OCI-LY1 (cell line): ENCODE data around the gene DTHD1.

ENCODE experiments used
- EZH2 ChIP-seq: fragments of 200-600 bp; sonication (generic), shearing (Covaris generic); IDR thresholded peaks from 2 replicates; pipeline ENCODE4 v1.8.0; 2017; ENCODE audit warnings: borderline replicate concordance, mixed run types, mild to moderate bottlenecking, antibody characterized with exemption, low read length, moderate library complexity, mixed read lengths
- TF ChIP-seq, protein P1 (sequence below): fragments of 200-600 bp; sonication (generic), shearing (Covaris generic); IDR thresholded peaks from 2 replicates; pipeline ENCODE4 v1.5.1; 2017; ENCODE audit warnings: mild to moderate bottlenecking, antibody characterized with exemption, low read length, moderate library complexity, mixed read lengths

DNA sequence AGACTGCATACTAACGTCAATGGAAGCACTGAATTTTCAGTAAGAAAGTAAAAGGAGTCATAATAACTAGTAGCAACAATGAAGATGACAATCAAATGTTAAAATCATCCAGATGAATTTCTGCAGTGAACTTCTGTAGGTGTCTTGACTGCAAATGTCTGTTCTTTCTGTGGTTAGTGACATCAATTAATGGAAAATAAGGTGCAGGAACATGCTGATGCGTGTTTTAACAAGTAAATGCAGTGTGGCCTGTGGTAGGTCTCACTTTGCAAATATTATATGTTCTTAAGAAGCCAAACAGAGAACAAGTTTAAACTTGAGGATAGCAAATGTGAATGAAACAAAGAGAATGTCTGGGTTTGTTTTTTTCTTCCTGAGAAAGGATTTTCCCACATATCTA lies 2.6 kb upstream of the DTHD1 start:
- TF ChIP-seq, protein P1, sequence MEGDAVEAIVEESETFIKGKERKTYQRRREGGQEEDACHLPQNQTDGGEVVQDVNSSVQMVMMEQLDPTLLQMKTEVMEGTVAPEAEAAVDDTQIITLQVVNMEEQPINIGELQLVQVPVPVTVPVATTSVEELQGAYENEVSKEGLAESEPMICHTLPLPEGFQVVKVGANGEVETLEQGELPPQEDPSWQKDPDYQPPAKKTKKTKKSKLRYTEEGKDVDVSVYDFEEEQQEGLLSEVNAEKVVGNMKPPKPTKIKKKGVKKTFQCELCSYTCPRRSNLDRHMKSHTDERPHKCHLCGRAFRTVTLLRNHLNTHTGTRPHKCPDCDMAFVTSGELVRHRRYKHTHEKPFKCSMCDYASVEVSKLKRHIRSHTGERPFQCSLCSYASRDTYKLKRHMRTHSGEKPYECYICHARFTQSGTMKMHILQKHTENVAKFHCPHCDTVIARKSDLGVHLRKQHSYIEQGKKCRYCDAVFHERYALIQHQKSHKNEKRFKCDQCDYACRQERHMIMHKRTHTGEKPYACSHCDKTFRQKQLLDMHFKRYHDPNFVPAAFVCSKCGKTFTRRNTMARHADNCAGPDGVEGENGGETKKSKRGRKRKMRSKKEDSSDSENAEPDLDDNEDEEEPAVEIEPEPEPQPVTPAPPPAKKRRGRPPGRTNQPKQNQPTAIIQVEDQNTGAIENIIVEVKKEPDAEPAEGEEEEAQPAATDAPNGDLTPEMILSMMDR: no peak
- TF ChIP-seq EZH2: no peak
